Tibial nerve (tissue), 4 donors: Measurements from ENCODE around the gene CADPS2.

ENCODE experiments used
- EP300 ChIP-seq, 2 donors: sonication (generic); formaldehyde crosslinking; IDR thresholded peaks; one replicate each; pipeline ENCODE4 v1.6.1; 2017; ENCODE audit warnings: antibody characterized with exemption in 2 of 2, mild to moderate bottlenecking in 1 of 2
- TF ChIP-seq, protein P1 (sequence below), 5 experiments: fragments of 200-600 bp in 3 of 5; fragments of 450-650 bp in 2 of 5; sonication (generic) in 3 of 5; IDR thresholded peaks; one replicate each; pipeline ENCODE4 v1.5.1; 2016 to 2019; ENCODE audit warnings: antibody characterized with exemption in 5 of 5, mild to moderate bottlenecking in 3 of 5, moderate library complexity in 2 of 5

DNA sequence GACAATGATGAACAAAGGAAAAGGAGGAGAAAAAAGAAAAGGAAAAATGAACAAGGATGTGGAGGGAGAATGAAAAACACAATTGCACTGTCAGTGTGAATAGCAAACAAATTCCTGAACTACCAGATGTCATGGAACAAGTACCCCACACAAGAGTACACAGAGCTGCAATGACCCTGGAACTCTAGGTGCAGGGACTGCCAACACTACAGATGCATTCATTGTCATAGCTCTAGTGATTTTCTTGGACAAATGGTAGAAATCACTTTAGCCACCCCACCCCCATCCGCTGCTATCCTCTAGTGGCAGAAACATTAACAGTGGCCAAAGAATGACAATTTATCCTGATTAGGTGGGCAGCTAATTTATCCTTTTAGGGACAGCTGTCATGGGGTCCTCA, 190.4 kb downstream of the CADPS2 start:
- TF ChIP-seq, protein P1, sequence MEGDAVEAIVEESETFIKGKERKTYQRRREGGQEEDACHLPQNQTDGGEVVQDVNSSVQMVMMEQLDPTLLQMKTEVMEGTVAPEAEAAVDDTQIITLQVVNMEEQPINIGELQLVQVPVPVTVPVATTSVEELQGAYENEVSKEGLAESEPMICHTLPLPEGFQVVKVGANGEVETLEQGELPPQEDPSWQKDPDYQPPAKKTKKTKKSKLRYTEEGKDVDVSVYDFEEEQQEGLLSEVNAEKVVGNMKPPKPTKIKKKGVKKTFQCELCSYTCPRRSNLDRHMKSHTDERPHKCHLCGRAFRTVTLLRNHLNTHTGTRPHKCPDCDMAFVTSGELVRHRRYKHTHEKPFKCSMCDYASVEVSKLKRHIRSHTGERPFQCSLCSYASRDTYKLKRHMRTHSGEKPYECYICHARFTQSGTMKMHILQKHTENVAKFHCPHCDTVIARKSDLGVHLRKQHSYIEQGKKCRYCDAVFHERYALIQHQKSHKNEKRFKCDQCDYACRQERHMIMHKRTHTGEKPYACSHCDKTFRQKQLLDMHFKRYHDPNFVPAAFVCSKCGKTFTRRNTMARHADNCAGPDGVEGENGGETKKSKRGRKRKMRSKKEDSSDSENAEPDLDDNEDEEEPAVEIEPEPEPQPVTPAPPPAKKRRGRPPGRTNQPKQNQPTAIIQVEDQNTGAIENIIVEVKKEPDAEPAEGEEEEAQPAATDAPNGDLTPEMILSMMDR (IDR thresholded peaks at IDR 0.05): no peak
- no peak for TF ChIP-seq EP300 (IDR thresholded peaks at IDR 0.05)
